Measurements from ENCODE around the gene NAXE.
"Not testable (repeated sequence)": the region's sequence is repeated elsewhere in the genome, so short reads cannot be mapped to it uniquely, and the experiment has no call there.

The NAXE gene

DNA sequence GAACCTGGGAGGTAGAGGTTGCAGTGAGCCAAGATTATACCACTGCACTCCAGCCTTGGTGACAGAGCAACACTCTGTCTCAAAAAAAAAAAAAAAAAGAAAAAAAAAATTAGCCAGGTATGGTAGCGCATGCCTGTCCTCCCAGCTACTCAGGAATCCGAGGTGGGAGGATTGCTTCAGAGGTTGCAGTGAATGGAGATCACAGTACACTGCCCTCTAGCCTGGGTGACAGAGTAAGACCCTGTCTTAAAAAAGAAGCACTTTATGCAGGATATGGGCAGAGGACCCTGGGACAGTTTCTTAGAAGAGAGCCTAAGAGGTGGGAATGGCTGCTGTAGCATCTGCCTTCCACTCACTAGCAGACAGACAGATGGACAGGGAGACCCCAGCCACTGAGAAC is 42.2 kb upstream of the NAXE start:
- H3K4me3 ChIP-seq (ENCODE audit: low read depth, low read length): no peak overlapping the region
- TF ChIP-seq CTCF (IDR thresholded peaks at IDR 0.05; ENCODE audit: borderline replicate concordance, insufficient read depth, low read depth, low read length): no peak

- no peak for TF ChIP-seq CTCF (IDR thresholded peaks at IDR 0.05; ENCODE audit: borderline replicate concordance, insufficient read depth, low read depth, low read length)
Measured at GRCh38 chr1:156549831-156550230, 41.7 kb upstream of the NAXE start.

GRCh38 chr1:156550346-156550745 is 41.2 kb upstream of the NAXE start:
- TF ChIP-seq CTCF (IDR thresholded peaks at IDR 0.05; ENCODE audit: borderline replicate concordance, insufficient read depth, low read depth, low read length): no peak
- H3K4me3 ChIP-seq (ENCODE audit: low read depth, low read length): no peak overlapping the region

More at GRCh38 chr1:156549831-156550230, 41.7 kb upstream of the NAXE start:
- no peak overlapping the region for H3K4me3 ChIP-seq (ENCODE audit: low read depth, low read length)

GRCh38 chr1:156551066-156551643 is 40.4 kb upstream of the NAXE start:
- H3K4me3 ChIP-seq (ENCODE audit: low read depth, low read length): no peak overlapping the region
- no peak for TF ChIP-seq CTCF (IDR thresholded peaks at IDR 0.05; ENCODE audit: borderline replicate concordance, insufficient read depth, low read depth, low read length)

GRCh38 chr1:156551869-156552268 is 39.7 kb upstream of the NAXE start:
- no peak overlapping the region for H3K4me3 ChIP-seq (ENCODE audit: low read depth, low read length)
- TF ChIP-seq CTCF (IDR thresholded peaks at IDR 0.05; ENCODE audit: borderline replicate concordance, insufficient read depth, low read depth, low read length): no peak

- no peak for TF ChIP-seq CTCF (IDR thresholded peaks at IDR 0.05; ENCODE audit: borderline replicate concordance, insufficient read depth, low read depth, low read length)
- H3K4me3 ChIP-seq (ENCODE audit: low read depth, low read length): no peak overlapping the region
Measured at GRCh38 chr1:156552518-156552917, 39.1 kb upstream of the NAXE start.

GRCh38 chr1:156552937-156553336 is 38.6 kb upstream of the NAXE start:
- not testable (repeated sequence) for H3K4me3 ChIP-seq (ENCODE audit: low read depth, low read length)

Measured in GM12875 (cell line).